ENCODE measurements around the gene NAT10. TPM values are rescaled to one million over a fixed set of nuclear protein-coding genes. Genes with fewer than 3 reads are reported as not detected.

NAT10 gene
- total RNA-seq, 1 donor from 2014 or later, result 41.1 TPM

DNA sequence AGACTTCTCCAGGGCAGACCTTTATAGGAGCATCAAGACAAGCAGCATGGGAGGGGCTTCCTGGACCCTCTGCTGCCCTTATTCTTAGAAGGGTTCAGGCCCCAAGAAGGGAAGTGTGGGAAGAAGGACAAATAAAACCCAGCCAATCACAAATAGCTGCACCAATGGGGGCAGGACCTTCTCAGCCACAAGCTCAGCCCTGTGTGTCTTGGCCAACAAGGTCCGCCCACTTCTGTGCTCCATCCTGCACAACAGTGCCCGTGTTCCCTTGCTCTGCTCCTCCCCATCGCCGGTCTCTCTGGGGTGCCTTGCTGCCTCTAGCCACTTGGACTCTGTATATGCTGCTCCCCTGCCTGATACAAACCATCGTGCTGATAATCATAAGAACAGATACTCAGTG is 86.1 kb downstream of the NAT10 start:
- no peak for ATAC-seq

- ATAC-seq, result peak; percentile 91
These were observed 87.3 kb downstream of the NAT10 start for GRCh38 chr11:34192481-34193401.

- ATAC-seq, result no peak
These were observed 89.3 kb downstream of the NAT10 start for GRCh38 chr11:34194576-34195335.

Other genes starting within 250 kb of the NAT10 start
- 11.7 TPM for gene LMO2, start 213.6 kb upstream of the NAT10 start, total RNA-seq
- gene CAPRIN1, start 53.9 kb upstream of the NAT10 start, total RNA-seq, result 154 TPM